HCT116 (cell line): ENCODE results near the gene INPP1. TPM values are rescaled to one million over a fixed set of nuclear protein-coding genes. Genes with fewer than 3 reads are reported as not detected.

ENCODE experiments used
- ATAC-seq: fragments of 200-7000 bp; cut with Tn5 transposase; 2 replicates; pipeline ENCODE4 v1.9.1; 2020; ENCODE audit warnings: mild to moderate bottlenecking, moderate library complexity
- BruUV-seq: library from RNA; stranded (reverse); fragments of 400-500 nt; replicated peaks from 2 replicates; lab custom pipeline; 2021; lab: Mats Ljungman, UMichigan
- CTCF ChIA-PET: fragments of 300-600 bp; sonication (Branson Sonifier 250); formaldehyde crosslinking; loops from one replicate; lab custom pipeline; 2021; ENCODE audit warnings: antibody characterized with exemption; lab: Charles Lee
- POLR2A ChIA-PET: fragments of 300-600, 350-600 bp; sonication (Branson Sonifier 250); formaldehyde crosslinking; loops from one replicate; lab custom pipeline; 2021; ENCODE audit warnings: antibody characterized with exemption; lab: Charles Lee
- RAD21 ChIA-PET, 2 experiments: fragments of 300-600 bp; sonication (Branson Sonifier 250); formaldehyde crosslinking; loops; one replicate each; lab custom pipeline; 2023; ENCODE audit warnings: low total read pairs in 2 of 2; ENCODE audit not compliant: uncharacterized antibody in 2 of 2, unreplicated experiment in 2 of 2, low non-redundant PET in 1 of 2; lab: Charles Lee
- DNase-seq: peaks from one replicate; pipeline ENCODE4 v3.0.0-alpha.2; 2010; ENCODE audit warnings: low read depth, low spot score
- H2AFZ ChIP-seq: fragments of 200-600 bp; shearing (Covaris generic), sonication (generic); 2 replicates; pipeline ENCODE4 v1.6.1; 2017; ENCODE audit warnings: low read depth, mixed run types, mixed read lengths, antibody characterized with exemption, low read length; ENCODE audit not compliant: poor library complexity, severe bottlenecking
- H3K27ac ChIP-seq: 2 replicates; pipeline ENCODE4 v1.5.1; 2012; ENCODE audit warnings: low read depth, low read length
- H3K27me3 ChIP-seq: fragments of 200-600 bp; sonication (generic); 2 replicates; pipeline ENCODE4 v1.6.1; 2016; ENCODE audit warnings: mixed run types, low read length, mixed read lengths; ENCODE audit not compliant: insufficient read depth
- H3K36me3 ChIP-seq, 2 experiments: fragments of 200-500 bp in 1 of 2; fragments of 200-600 bp in 1 of 2; sonication (Bioruptor generic) in 1 of 2; sonication (generic) in 1 of 2; 2 replicates each; pipeline versions ENCODE4 v1.5.1 to v1.6.1; 2014 to 2016; ENCODE audit warnings: low read length in 2 of 2, inconsistent platforms in 1 of 2, mixed read lengths in 1 of 2, mixed run types in 1 of 2; ENCODE audit not compliant: insufficient read depth in 2 of 2, control insufficient read depth in 1 of 2
- H3K4me1 ChIP-seq, 2 experiments: fragments of 200-600 bp in 1 of 2; sonication (generic) in 1 of 2; 2 replicates each; pipeline versions ENCODE4 v1.5.1 to v1.6.1; 2012 to 2017; ENCODE audit warnings: low read length in 2 of 2, inconsistent platforms in 1 of 2, mild to moderate bottlenecking in 1 of 2, mixed read lengths in 1 of 2, mixed run types in 1 of 2, moderate library complexity in 1 of 2; ENCODE audit not compliant: insufficient read depth in 2 of 2, control insufficient read depth in 1 of 2
- H3K4me2 ChIP-seq: fragments of 200-600 bp; sonication (generic); 2 replicates; pipeline ENCODE4 v1.6.1; 2017; ENCODE audit warnings: mixed run types, low read length, mixed read lengths
- H3K4me3 ChIP-seq, 2 experiments: fragments of 200-600 bp in 1 of 2; sonication (generic) in 1 of 2; replicated peaks in 1 of 2; 2 replicates each; pipeline ENCODE4 v1.5.1; 2011 to 2016; ENCODE audit warnings: low read length in 2 of 2, control low read depth in 1 of 2, low read depth in 1 of 2, mild to moderate bottlenecking in 1 of 2, mixed read lengths in 1 of 2, mixed run types in 1 of 2
- H3K79me2 ChIP-seq: fragments of 200-600 bp; sonication (generic); 2 replicates; pipeline ENCODE4 v1.6.1; 2017; ENCODE audit warnings: mild to moderate bottlenecking, mixed run types, low read length, moderate library complexity, mixed read lengths; ENCODE audit not compliant: insufficient read depth
- H3K9ac ChIP-seq: fragments of 200-600 bp; sonication (generic); 2 replicates; pipeline ENCODE4 v1.6.1; 2016; ENCODE audit warnings: low read length, mixed read lengths
- H3K9me2 ChIP-seq: fragments of 200-600 bp; sonication (generic), shearing (Covaris generic); 2 replicates; pipeline ENCODE4 v1.6.1; 2017; ENCODE audit warnings: mixed run types, mild to moderate bottlenecking, moderate library complexity; ENCODE audit not compliant: insufficient read depth
- H3K9me3 ChIP-seq, 2 experiments: fragments of 200-500 bp in 1 of 2; fragments of 200-600 bp in 1 of 2; sonication (Bioruptor generic) in 1 of 2; sonication (generic) in 1 of 2; 2 replicates each; pipeline ENCODE4 v1.6.1; 2014 to 2017; ENCODE audit warnings: low read length in 2 of 2, mixed read lengths in 2 of 2, inconsistent platforms in 1 of 2, low read depth in 1 of 2, mild to moderate bottlenecking in 1 of 2, mixed run types in 1 of 2, moderate library complexity in 1 of 2; ENCODE audit not compliant: control insufficient read depth in 1 of 2, insufficient read depth in 1 of 2
- H4K20me1 ChIP-seq: fragments of 200-600 bp; sonication (generic), shearing (Covaris generic); 2 replicates; pipeline ENCODE4 v1.6.1; 2017; ENCODE audit warnings: mixed run types, mild to moderate bottlenecking, moderate library complexity; ENCODE audit not compliant: insufficient read depth
- ATF3 ChIP-seq: IDR thresholded peaks from 2 replicates; pipeline ENCODE4 v1.6.1; 2012
- CEBPB ChIP-seq: IDR thresholded peaks from 2 replicates; pipeline ENCODE4 v1.6.1; 2012; ENCODE audit warnings: low read depth
- EZH2 ChIP-seq: fragments of 200-600 bp; sonication (generic); IDR thresholded peaks from 2 replicates; pipeline ENCODE4 v1.6.1; 2017; ENCODE audit warnings: antibody characterized with exemption, mixed run types
- EZH2phosphoT487 ChIP-seq: fragments of 200-600 bp; IDR thresholded peaks from 2 replicates; pipeline ENCODE4 v1.6.1; 2018; ENCODE audit warnings: antibody characterized with exemption, borderline replicate concordance
- FOSL1 ChIP-seq: IDR thresholded peaks from 2 replicates; pipeline ENCODE4 v1.6.1; 2012; ENCODE audit warnings: low read depth
- JUND ChIP-seq: IDR thresholded peaks from 2 replicates; pipeline ENCODE4 v1.6.1; 2012
- MAX ChIP-seq: IDR thresholded peaks from 2 replicates; pipeline ENCODE4 v1.6.1; 2012
- SRF ChIP-seq: IDR thresholded peaks from 2 replicates; pipeline ENCODE4 v1.6.1; 2012; ENCODE audit warnings: low read depth
- intact Hi-C: fragments of 100-400 bp; cut with micrococcal nuclease; formaldehyde crosslinking; loops from 2 replicates; pipeline ENCODE4 v1.10.0; 2022
- total RNA-seq: library from RNA; stranded (reverse); gene quantifications from one replicate; pipeline ENCODE4 v1.2.1, GENCODE V29; 2021; ENCODE audit not compliant: unreplicated experiment

INPP1 gene
- total RNA-seq, 1 experiment from 2014 or later: 19.6 TPM

GRCh38 chr2:190376591-190377245, 33.3 kb downstream of the INPP1 start:
- Histone ChIP-seq H3K4me3 (no peak overlapping the region), H3K36me3 (no peaks in the 10 kb centered on the region), H3K27me3 (no peaks in the 10 kb centered on the region), H4K20me1 (no peaks in the 10 kb centered on the region), H3K9me2 (no peaks in the 10 kb centered on the region), H3K27ac (no peak overlapping the region), H3K4me1 (no peaks in the 10 kb centered on the region), H2AFZ (no peak overlapping the region), H3K79me2 (no peaks in the 10 kb centered on the region), H3K9me3 (no peaks in the 10 kb centered on the region), H3K4me2 (no peak overlapping the region), H3K9ac (no peak overlapping the region)
- no peak for DNase-seq
- ATAC-seq: no peak
- ChIA-PET RAD21 (no interaction called here), CTCF (no interaction called here), POLR2A (no interaction called here)
- no TSS peak for BruUV-seq
- intact Hi-C loops: loop anchor here (10.0 kb wide), 1 partner anchor 308 kb away; no protein-coding TSS in a partner anchor
- no peak for TF ChIP-seq SRF
- TF ChIP-seq MAX: no peak

- no peaks in the 10 kb centered on the region for H3K27me3 ChIP-seq
- no peak overlapping the region for H3K9ac ChIP-seq
- TF ChIP-seq MAX (no peak), SRF (no peak), JUND (no peak), EZH2phosphoT487 (no peak), ATF3 (no peak), EZH2 (no peak), CEBPB (no peak), FOSL1 (no peak)
- H3K36me3 ChIP-seq: no peaks in the 10 kb centered on the region
- H2AFZ ChIP-seq: no peak overlapping the region
- intact Hi-C loops: loop anchor here (10.0 kb wide), 1 partner anchor 306 kb away; no protein-coding TSS in a partner anchor
- POLR2A ChIA-PET: interaction anchor here (0.5 kb wide), 1 partner anchor 401 kb away, joined by 3 read pairs; no protein-coding TSS in a partner anchor
- no peak overlapping the region for H3K27ac ChIP-seq
- no peak for DNase-seq
- H3K4me3 ChIP-seq: no peak overlapping the region
- CTCF ChIA-PET: no interaction called here
- no peaks in the 10 kb centered on the region for H3K4me1 ChIP-seq
- H3K79me2 ChIP-seq: no peaks in the 10 kb centered on the region
- no TSS peak for BruUV-seq
- H4K20me1 ChIP-seq: no peaks in the 10 kb centered on the region
- no peaks in the 10 kb centered on the region for H3K9me3 ChIP-seq
- RAD21 ChIA-PET: no interaction called here
- H3K4me2 ChIP-seq: no peak overlapping the region
- ATAC-seq: no peak
- no peaks in the 10 kb centered on the region for H3K9me2 ChIP-seq
Measured at GRCh38 chr2:190378880-190379237, 35.5 kb downstream of the INPP1 start.
